Activated B cell treated with CpG ODN at 0.5 μM for 24 hours (primary cell): Measurements from ENCODE around the gene FEZ2. TPM values are rescaled to one million over a fixed set of nuclear protein-coding genes. Genes with fewer than 3 reads are reported as not detected.

ENCODE experiments used
- ATAC-seq: fragments of 200-7000 bp; cut with Tn5 transposase; one replicate; pipeline ENCODE4 v1.10.0; 2021; ENCODE audit warnings: low read depth, mild to moderate bottlenecking, moderate library complexity
- CTCF ChIA-PET: fragments of 350-600 bp; sonication (Branson Sonifier 250); formaldehyde crosslinking; loops from one replicate; lab custom pipeline; 2021; ENCODE audit warnings: antibody characterized with exemption; lab: Charles Lee
- POLR2A ChIA-PET: fragments of 350-600 bp; sonication (Branson Sonifier 250); formaldehyde crosslinking; loops from one replicate; lab custom pipeline; 2021; ENCODE audit warnings: antibody characterized with exemption; lab: Charles Lee
- DNase-seq: peaks from one replicate; pipeline ENCODE4 v3.0.0; 2022
- H3K27ac Mint-ChIP-seq: one replicate; pipeline ENCODE4 v1.8.0; 2020; ENCODE audit warnings: mixed read lengths
- H3K27me3 Mint-ChIP-seq: one replicate; pipeline ENCODE4 v1.8.0; 2021; ENCODE audit warnings: mixed read lengths
- H3K36me3 Mint-ChIP-seq: one replicate; pipeline ENCODE4 v1.8.0; 2021; ENCODE audit warnings: low read depth, mixed read lengths
- H3K4me1 Mint-ChIP-seq: one replicate; pipeline ENCODE4 v1.8.0; 2021; ENCODE audit warnings: mixed read lengths
- H3K4me3 Mint-ChIP-seq: one replicate; pipeline ENCODE4 v1.8.0; 2020; ENCODE audit warnings: mild to moderate bottlenecking, mixed read lengths
- H3K9me3 Mint-ChIP-seq: one replicate; pipeline ENCODE4 v1.8.0; 2020; ENCODE audit warnings: mixed read lengths
- CTCF ChIP-seq: fragments of 200-600 bp; IDR thresholded peaks from one replicate; pipeline ENCODE4 v1.8.0; 2022; ENCODE audit warnings: antibody characterized with exemption, mild to moderate bottlenecking
- intact Hi-C: fragments of 100-400 bp; cut with micrococcal nuclease; formaldehyde crosslinking; loops from one replicate; pipeline ENCODE4 v1.15.1; 2024
- total RNA-seq: library from RNA; stranded (reverse); gene quantifications from 2 replicates; pipeline ENCODE4 v1.2.3, GENCODE V29; 2022

Gene FEZ2
- total RNA-seq, 1 donor from 2014 or later: 30.3 TPM

- Mint-ChIP-seq H3K9me3 (no peaks in the 10 kb centered on the region), H3K36me3 (no peaks in the 10 kb centered on the region), H3K27ac (no peak overlapping the region), H3K4me1 (no peaks in the 10 kb centered on the region), H3K27me3 (no peaks in the 10 kb centered on the region), H3K4me3 (no peak overlapping the region)
- DNase-seq (no peak), ATAC-seq (no peak)
- intact Hi-C loops: no loop called here
- ChIA-PET CTCF (interaction anchor here (0.9 kb wide), 1 partner anchor 184 kb away, joined by 3 read pairs; no protein-coding TSS in a partner anchor), POLR2A (no interaction called here)
- TF ChIP-seq CTCF: no peak
Measured at GRCh38 chr2:36536776-36537175, 61.2 kb downstream of the FEZ2 start.

GRCh38 chr2:36535099-36535498, 62.9 kb downstream of the FEZ2 start:
- no peak for TF ChIP-seq CTCF
- no peaks in the 10 kb centered on the region for H3K27me3 Mint-ChIP-seq
- no peaks in the 10 kb centered on the region for H3K36me3 Mint-ChIP-seq
- H3K4me1 Mint-ChIP-seq: peaks cover 13% of the 10 kb centered on the region
- H3K9me3 Mint-ChIP-seq: no peaks in the 10 kb centered on the region
- no peak overlapping the region for H3K4me3 Mint-ChIP-seq
- no peak overlapping the region for H3K27ac Mint-ChIP-seq
- ATAC-seq (no peak), DNase-seq (no peak)
- ChIA-PET CTCF (no interaction called here), POLR2A (no interaction called here)
- intact Hi-C loops: no loop called here

GRCh38 chr2:36534275-36534799, 63.6 kb downstream of the FEZ2 start:
- H3K4me3 Mint-ChIP-seq: no peak overlapping the region
- CTCF ChIA-PET: no interaction called here
- ATAC-seq (no peak), DNase-seq (no peak)
- no peaks in the 10 kb centered on the region for H3K9me3 Mint-ChIP-seq
- no peak for TF ChIP-seq CTCF
- H3K36me3 Mint-ChIP-seq: no peaks in the 10 kb centered on the region
- H3K27me3 Mint-ChIP-seq: no peaks in the 10 kb centered on the region
- POLR2A ChIA-PET: no interaction called here
- peaks cover 14% of the 10 kb centered on the region for H3K4me1 Mint-ChIP-seq
- no peak overlapping the region for H3K27ac Mint-ChIP-seq
- intact Hi-C loops: no loop called here

GRCh38 chr2:36530983-36531354, 67.0 kb downstream of the FEZ2 start:
- no peaks in the 10 kb centered on the region for H3K9me3 Mint-ChIP-seq
- CTCF ChIA-PET: no interaction called here

More at GRCh38 chr2:36530983-36531354, 67.0 kb downstream of the FEZ2 start:
- ATAC-seq (no peak), DNase-seq (no peak)
- no peak for TF ChIP-seq CTCF
- intact Hi-C loops: no loop called here
- Mint-ChIP-seq H3K27me3 (no peaks in the 10 kb centered on the region), H3K27ac (no peak overlapping the region), H3K36me3 (peaks cover 6% of the 10 kb centered on the region), H3K4me3 (no peak overlapping the region), H3K4me1 (peaks cover 14% of the 10 kb centered on the region)
- POLR2A ChIA-PET: interaction anchor here (0.6 kb wide), 1 partner anchor 26 kb away, joined by 3 read pairs; no protein-coding TSS in a partner anchor
